ENCODE measurements around the gene NR3C2. TPM values are rescaled to one million over a fixed set of nuclear protein-coding genes. Genes with fewer than 3 reads are reported as not detected.

The NR3C2 gene
- total RNA-seq, 5 donors from 2014 or later (not counting 1 experiment from before 2014, with no cell fraction given): 33.5 to 60.4 (median 34.5) TPM

DNA sequence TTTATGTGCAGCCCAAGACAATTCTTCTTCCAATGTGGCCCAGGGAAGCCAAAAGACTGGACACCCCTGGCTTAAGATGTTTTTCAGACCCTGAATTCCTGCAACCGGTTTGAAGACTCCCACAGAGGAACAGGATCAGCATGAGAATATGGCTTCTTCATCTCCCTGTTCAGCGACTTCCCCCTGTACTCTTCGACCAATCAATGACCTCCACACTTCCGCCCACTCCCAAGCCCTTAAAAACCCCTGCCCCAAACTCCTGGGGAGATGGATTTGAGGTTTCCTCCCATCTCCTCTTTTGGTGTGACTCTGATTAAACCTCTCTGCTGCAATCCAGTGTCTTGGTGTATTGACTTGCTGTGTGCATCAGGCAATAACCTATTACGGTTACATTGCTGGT is 344.4 kb downstream of the NR3C2 start:
- Mint-ChIP-seq H3K27me3 (no peaks in the 10 kb centered on the region), H3K9me3 (no peaks in the 10 kb centered on the region), H3K27ac (peak overlapping the region in 1 of 2 donors; percentile 30), H3K4me3 (no peak overlapping the region), H3K36me3 (peaks cover 41% of the 10 kb centered on the region), H3K4me1 (peaks cover 8 to 25% (median 12%) of the 10 kb centered on the region in 3 donors)
- Histone ChIP-seq H3K36me3 (ENCODE audit: control insufficient read depth in 2 of 2, extremely low read depth in 1 of 2, insufficient read depth in 1 of 2, low read length in 1 of 2) (no peaks in the 10 kb centered on the region), H3K9me3 (no peaks in the 10 kb centered on the region), H3K27ac (ENCODE audit: low read length) (no peak overlapping the region), H3K27me3 (replicated peaks in 1 of 2; ENCODE audit: control insufficient read depth in 2 of 2, extremely low read depth in 1 of 2, insufficient read depth in 2 of 2, low read length in 1 of 2) (no peaks in the 10 kb centered on the region), H3K4me1 (ENCODE audit: control insufficient read depth in 1 of 2, extremely low read depth in 1 of 2, insufficient read depth in 2 of 2, low read length in 2 of 2) (no peaks in the 10 kb centered on the region), H3K4me3 (ENCODE audit: control insufficient read depth in 1 of 2, extremely low read depth in 1 of 2, low read length in 1 of 2) (no peak overlapping the region)
- ChIA-PET CTCF (no interaction called here), POLR2A (no interaction called here)
- ATAC-seq (replicated peaks in 1 of 4) (no peak), DNase-seq (no peak)
- 100% methylated on average over 1 of the region's 5 CpGs for WGBS (ENCODE audit: insufficient coverage)

DNA sequence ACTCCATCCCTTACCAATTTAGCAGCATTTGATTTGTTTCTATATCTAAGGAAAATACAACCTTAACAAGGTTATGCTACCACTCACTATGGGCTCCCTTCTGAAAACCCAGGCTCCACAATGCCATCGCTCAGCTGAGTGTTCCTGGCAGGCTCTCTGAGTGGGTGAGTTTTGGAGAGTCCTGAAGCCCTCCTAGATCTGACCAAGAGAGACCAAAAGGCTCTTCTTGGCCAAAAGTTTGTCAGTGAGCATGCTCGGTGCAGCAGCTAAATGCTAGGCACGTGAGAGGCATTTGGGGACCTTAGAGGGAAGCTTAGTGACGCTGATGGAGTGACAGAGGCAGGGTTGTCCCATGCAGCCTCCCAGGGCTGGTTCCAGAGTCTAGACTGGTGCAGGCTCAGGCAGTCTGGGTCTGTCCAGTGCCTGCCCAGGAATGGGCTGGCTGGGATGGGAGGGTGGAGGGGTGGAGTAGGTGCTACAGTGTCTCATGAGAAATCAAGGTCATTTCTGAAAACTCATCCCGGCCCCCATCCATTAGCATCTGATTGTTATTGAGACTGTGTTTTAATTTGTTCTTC is 346.8 kb downstream of the NR3C2 start:
- Mint-ChIP-seq H3K27me3 (no peaks in the 10 kb centered on the region), H3K4me3 (no peak overlapping the region), H3K4me1 (peaks cover 2 to 16% (median 11%) of the 10 kb centered on the region in 3 donors), H3K27ac (no peak overlapping the region), H3K9me3 (no peaks in the 10 kb centered on the region), H3K36me3 (peaks cover 44% of the 10 kb centered on the region)
- no peaks in the 10 kb centered on the region for H3K9me3 ChIP-seq
- 86% methylated on average over 3 of the region's 5 CpGs for WGBS (ENCODE audit: insufficient coverage)
- no peaks in the 10 kb centered on the region for H3K36me3 ChIP-seq (ENCODE audit: control insufficient read depth in 2 of 2, extremely low read depth in 1 of 2, insufficient read depth in 1 of 2, low read length in 1 of 2)
- no peaks in the 10 kb centered on the region for H3K4me1 ChIP-seq (ENCODE audit: control insufficient read depth in 1 of 2, extremely low read depth in 1 of 2, insufficient read depth in 2 of 2, low read length in 2 of 2)
- H3K27ac ChIP-seq (ENCODE audit: low read length): no peak overlapping the region
- ATAC-seq (replicated peaks in 1 of 4): no peak
- no peak for DNase-seq
- POLR2A ChIA-PET: no interaction called here
- CTCF ChIA-PET: no interaction called here
- no peak overlapping the region for H3K4me3 ChIP-seq (ENCODE audit: control insufficient read depth in 1 of 2, extremely low read depth in 1 of 2, low read length in 1 of 2)
- H3K27me3 ChIP-seq (replicated peaks in 1 of 2; ENCODE audit: control insufficient read depth in 2 of 2, extremely low read depth in 1 of 2, insufficient read depth in 2 of 2, low read length in 1 of 2): no peaks in the 10 kb centered on the region

DNA sequence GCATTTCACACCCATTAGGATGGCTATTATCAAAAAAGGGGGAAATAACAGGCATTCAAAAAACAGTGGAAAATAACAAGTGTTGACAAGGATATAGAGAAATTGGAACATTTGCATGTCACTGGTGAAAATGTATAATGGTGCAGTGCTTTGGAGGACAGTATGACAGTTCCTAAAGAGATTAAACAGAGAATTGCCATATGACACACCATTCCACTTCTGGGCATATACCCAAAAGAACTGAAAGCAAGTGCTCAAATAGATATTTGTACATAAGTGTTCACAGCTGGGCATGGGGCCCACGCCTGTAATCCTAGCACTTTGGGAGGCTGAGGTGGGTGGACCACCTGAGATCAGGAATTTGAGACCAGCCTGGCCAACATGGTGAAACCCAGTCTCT is 348.1 kb downstream of the NR3C2 start:
- Mint-ChIP-seq H3K36me3 (peaks cover 50% of the 10 kb centered on the region), H3K4me1 (peaks cover 8 to 24% (median 18%) of the 10 kb centered on the region in 3 donors), H3K27me3 (no peaks in the 10 kb centered on the region), H3K9me3 (no peaks in the 10 kb centered on the region), H3K27ac (no peak overlapping the region), H3K4me3 (no peak overlapping the region)
- WGBS (ENCODE audit: insufficient coverage): no CpG with 5 or more reads among the region's 1 CpG
- Histone ChIP-seq H3K27ac (ENCODE audit: low read length) (no peak overlapping the region), H3K4me1 (ENCODE audit: control insufficient read depth in 1 of 2, extremely low read depth in 1 of 2, insufficient read depth in 2 of 2, low read length in 2 of 2) (no peaks in the 10 kb centered on the region), H3K4me3 (ENCODE audit: control insufficient read depth in 1 of 2, extremely low read depth in 1 of 2, low read length in 1 of 2) (no peak overlapping the region), H3K9me3 (no peaks in the 10 kb centered on the region), H3K27me3 (replicated peaks in 1 of 2; ENCODE audit: control insufficient read depth in 2 of 2, extremely low read depth in 1 of 2, insufficient read depth in 2 of 2, low read length in 1 of 2) (no peaks in the 10 kb centered on the region), H3K36me3 (ENCODE audit: control insufficient read depth in 2 of 2, extremely low read depth in 1 of 2, insufficient read depth in 1 of 2, low read length in 1 of 2) (no peaks in the 10 kb centered on the region)
- ChIA-PET POLR2A (no interaction called here), CTCF (no interaction called here)
- no peak for ATAC-seq (replicated peaks in 1 of 4)
- DNase-seq: no peak

DNA sequence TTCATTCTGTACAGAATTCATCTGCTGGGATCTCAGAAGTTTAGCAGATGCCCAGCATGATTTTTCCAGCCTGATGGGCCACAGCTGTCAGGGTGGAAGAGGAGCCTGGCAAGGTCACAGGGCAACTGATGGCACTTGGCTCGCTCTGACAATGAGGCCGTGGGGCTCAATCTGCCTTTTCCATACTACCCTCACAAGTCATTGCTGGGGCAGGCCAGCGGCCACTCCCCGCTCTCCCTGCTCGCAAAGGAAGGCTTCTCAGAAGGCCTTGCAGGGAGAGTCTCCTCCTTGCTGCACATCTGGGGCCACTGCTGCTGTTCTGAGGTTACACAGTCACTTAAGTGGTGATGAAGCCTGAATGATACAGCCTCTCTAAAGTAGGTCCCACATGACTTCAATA is 349.1 kb downstream of the NR3C2 start:
- Histone ChIP-seq H3K9me3 (no peaks in the 10 kb centered on the region), H3K4me3 (ENCODE audit: control insufficient read depth in 1 of 2, extremely low read depth in 1 of 2, low read length in 1 of 2) (no peak overlapping the region), H3K27me3 (replicated peaks in 1 of 2; ENCODE audit: control insufficient read depth in 2 of 2, extremely low read depth in 1 of 2, insufficient read depth in 2 of 2, low read length in 1 of 2) (no peaks in the 10 kb centered on the region), H3K4me1 (ENCODE audit: control insufficient read depth in 1 of 2, extremely low read depth in 1 of 2, insufficient read depth in 2 of 2, low read length in 2 of 2) (no peaks in the 10 kb centered on the region), H3K27ac (ENCODE audit: low read length) (no peak overlapping the region), H3K36me3 (ENCODE audit: control insufficient read depth in 2 of 2, extremely low read depth in 1 of 2, insufficient read depth in 1 of 2, low read length in 1 of 2) (no peaks in the 10 kb centered on the region)
- H3K4me3 Mint-ChIP-seq: no peak overlapping the region
- CTCF ChIA-PET: no interaction called here
- WGBS (ENCODE audit: insufficient coverage): no CpG with 5 or more reads among the region's 5 CpGs
- H3K36me3 Mint-ChIP-seq: peaks cover 48% of the 10 kb centered on the region
- DNase-seq (no peak), ATAC-seq (replicated peaks in 1 of 4) (no peak)
- peaks cover 8 to 26% (median 20%) of the 10 kb centered on the region in 3 donors for H3K4me1 Mint-ChIP-seq
- H3K27ac Mint-ChIP-seq: no peak overlapping the region
- POLR2A ChIA-PET: no interaction called here
- no peaks in the 10 kb centered on the region for H3K9me3 Mint-ChIP-seq
- no peaks in the 10 kb centered on the region for H3K27me3 Mint-ChIP-seq

DNA sequence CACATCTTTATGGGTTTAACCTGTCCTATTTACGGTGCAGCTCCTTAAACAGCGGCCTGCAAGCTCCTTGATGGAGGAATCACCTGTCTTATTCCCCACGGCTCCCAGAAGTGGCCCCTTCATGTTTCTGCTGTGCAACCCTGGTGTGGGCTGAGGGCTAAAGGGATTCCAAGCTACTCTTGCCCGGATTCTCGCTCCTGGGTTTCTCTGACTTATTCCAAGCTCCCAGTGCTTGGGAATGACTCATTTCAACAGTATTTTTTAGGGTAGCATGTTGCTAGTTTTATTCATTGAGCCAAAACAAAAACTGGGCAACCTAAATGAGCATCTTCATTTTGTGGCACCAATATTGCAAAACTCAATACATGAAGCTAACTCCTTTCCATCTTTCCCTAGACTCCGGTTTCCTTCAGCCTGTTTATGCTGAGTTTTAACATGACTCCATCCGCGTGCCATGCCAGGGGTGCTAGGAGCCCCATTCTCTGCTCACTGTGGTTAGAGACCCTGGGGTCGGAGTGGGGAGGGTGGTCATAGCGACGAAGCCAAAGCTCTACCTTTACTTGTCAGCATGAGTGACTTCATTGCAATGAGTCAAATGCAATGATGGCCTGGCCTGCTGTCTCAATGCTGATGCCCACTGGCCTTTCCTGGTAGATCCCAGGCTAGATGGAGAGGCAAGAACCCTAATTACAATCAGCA is 349.7 kb downstream of the NR3C2 start:
- Mint-ChIP-seq H3K9me3 (no peaks in the 10 kb centered on the region), H3K4me3 (no peak overlapping the region), H3K27me3 (no peaks in the 10 kb centered on the region), H3K36me3 (peaks cover 47% of the 10 kb centered on the region), H3K27ac (no peak overlapping the region), H3K4me1 (peaks cover 10 to 32% (median 25%) of the 10 kb centered on the region in 3 donors)
- DNase-seq: no peak
- H3K4me3 ChIP-seq (ENCODE audit: control insufficient read depth in 1 of 2, extremely low read depth in 1 of 2, low read length in 1 of 2): no peak overlapping the region
- WGBS (ENCODE audit: insufficient coverage): 100% methylated on average over 6 of the region's 11 CpGs
- ChIA-PET CTCF (no interaction called here), POLR2A (interaction anchor here in 1 of 2 donors (0.6 kb wide), 1 partner anchor 76 kb away, joined by 6 read pairs; no protein-coding TSS in a partner anchor)
- H3K27me3 ChIP-seq (replicated peaks in 1 of 2; ENCODE audit: control insufficient read depth in 2 of 2, extremely low read depth in 1 of 2, insufficient read depth in 2 of 2, low read length in 1 of 2): no peaks in the 10 kb centered on the region
- H3K9me3 ChIP-seq: no peaks in the 10 kb centered on the region
- ATAC-seq (replicated peaks in 1 of 4): no peak
- H3K27ac ChIP-seq (ENCODE audit: low read length): no peak overlapping the region
- no peaks in the 10 kb centered on the region for H3K4me1 ChIP-seq (ENCODE audit: control insufficient read depth in 1 of 2, extremely low read depth in 1 of 2, insufficient read depth in 2 of 2, low read length in 2 of 2)
- no peaks in the 10 kb centered on the region for H3K36me3 ChIP-seq (ENCODE audit: control insufficient read depth in 2 of 2, extremely low read depth in 1 of 2, insufficient read depth in 1 of 2, low read length in 1 of 2)

DNA sequence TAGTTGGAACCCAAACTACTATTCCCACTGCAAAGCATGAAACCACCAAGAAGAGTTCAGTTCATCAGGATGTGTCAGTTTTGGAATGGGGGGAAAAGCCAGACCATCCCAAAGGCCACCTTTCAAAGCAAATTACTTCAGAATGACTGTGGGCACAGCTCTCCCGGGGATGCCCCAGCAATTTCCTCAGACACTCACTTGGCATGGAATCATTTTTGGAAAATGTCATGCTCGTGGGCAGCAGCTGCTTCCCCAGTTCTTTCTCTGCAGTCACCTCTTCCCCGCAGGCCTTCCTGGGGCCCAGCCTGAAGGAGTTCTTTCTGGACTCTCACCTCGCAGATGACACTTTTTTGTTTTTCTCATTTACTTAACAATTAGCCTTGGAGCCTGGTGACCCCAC is 350.3 kb downstream of the NR3C2 start:
- Mint-ChIP-seq H3K27me3 (no peaks in the 10 kb centered on the region), H3K4me1 (peaks cover 16 to 37% (median 30%) of the 10 kb centered on the region in 3 donors), H3K9me3 (no peaks in the 10 kb centered on the region), H3K27ac (no peak overlapping the region), H3K36me3 (peaks cover 51% of the 10 kb centered on the region), H3K4me3 (no peak overlapping the region)
- 93% methylated on average over 4 of the region's 4 CpGs for WGBS (ENCODE audit: insufficient coverage)
- no peak overlapping the region for H3K4me3 ChIP-seq (ENCODE audit: control insufficient read depth in 1 of 2, extremely low read depth in 1 of 2, low read length in 1 of 2)
- H3K4me1 ChIP-seq (ENCODE audit: control insufficient read depth in 1 of 2, extremely low read depth in 1 of 2, insufficient read depth in 2 of 2, low read length in 2 of 2): no peaks in the 10 kb centered on the region
- DNase-seq (no peak), ATAC-seq (replicated peaks in 1 of 4) (no peak)
- ChIA-PET POLR2A (no interaction called here), CTCF (no interaction called here)
- no peaks in the 10 kb centered on the region for H3K36me3 ChIP-seq (ENCODE audit: control insufficient read depth in 2 of 2, extremely low read depth in 1 of 2, insufficient read depth in 1 of 2, low read length in 1 of 2)
- no peak overlapping the region for H3K27ac ChIP-seq (ENCODE audit: low read length)
- no peaks in the 10 kb centered on the region for H3K27me3 ChIP-seq (replicated peaks in 1 of 2; ENCODE audit: control insufficient read depth in 2 of 2, extremely low read depth in 1 of 2, insufficient read depth in 2 of 2, low read length in 1 of 2)
- H3K9me3 ChIP-seq: no peaks in the 10 kb centered on the region
